HepG2 (cell line): ENCODE measurements around the gene MEX3A. TPM values are rescaled to one million over a fixed set of nuclear protein-coding genes. Genes with fewer than 3 reads are reported as not detected.
A peak's percentile ranks its signal among the peaks of the same experiment; 100 is the strongest.

Experiments used
- HOXA5 ChIP-seq: sonication (generic); formaldehyde crosslinking; IDR thresholded peaks from 2 replicates; pipeline ENCODE4 v1.4.0; 2020; ENCODE audit warnings: missing genetic modification reagents
- IKZF1 ChIP-seq: fragments of 450-650 bp; IDR thresholded peaks from 2 replicates; pipeline ENCODE4 v1.7.1; 2016
- MIER2 ChIP-seq: IDR thresholded peaks from 2 replicates; pipeline ENCODE4 v1.6.1; 2016; ENCODE audit warnings: missing biosample characterization, missing genetic modification reagents
- NFE2L2 ChIP-seq: fragments of 150-350 bp; IDR thresholded peaks from 2 replicates; pipeline ENCODE4 v1.6.1; 2014; ENCODE audit warnings: low read length
- NR2C2 ChIP-seq: sonication (generic); formaldehyde crosslinking; IDR thresholded peaks from 2 replicates; pipeline ENCODE4 v1.4.0; 2020; ENCODE audit warnings: missing genetic modification reagents, mild to moderate bottlenecking, moderate library complexity, borderline replicate concordance
- ZNF232 ChIP-seq: sonication (generic); formaldehyde crosslinking; IDR thresholded peaks from 2 replicates; pipeline ENCODE4 v1.4.0; 2020; ENCODE audit warnings: missing genetic modification reagents, borderline replicate concordance
- ZNF430 ChIP-seq: sonication (generic); formaldehyde crosslinking; IDR thresholded peaks from 2 replicates; pipeline ENCODE4 v1.9.0; 2021; ENCODE audit warnings: mild to moderate bottlenecking, missing genetic modification reagents
- ZNF510 ChIP-seq: sonication (generic); formaldehyde crosslinking; IDR thresholded peaks from 2 replicates; pipeline ENCODE4 v1.4.0; 2020; ENCODE audit warnings: low read depth, mild to moderate bottlenecking, missing genetic modification reagents
- ZNF678 ChIP-seq: sonication (generic); formaldehyde crosslinking; IDR thresholded peaks from 2 replicates; pipeline ENCODE4 v1.4.0; 2020; ENCODE audit warnings: mild to moderate bottlenecking, missing genetic modification reagents
- polyA plus RNA-seq, 8 experiments: library from polyadenylated mRNA; depleted of rRNA in 3 of 8; stranded (reverse) in 7 of 8; unstranded in 1 of 8; fragments of >200 nt; fragmentation: Illumina TruSeq in 4 of 8; extraction: Trizol in 4 of 8; gene quantifications; 2 replicates each; pipeline versions ENCODE4 v1.2.1 to v1.2.3, GENCODE V29; 2011 to 2016; ENCODE audit warnings: low read depth in 4 of 8, missing spikeins in 1 of 8, mixed read lengths in 1 of 8; ENCODE audit not compliant: insufficient read depth in 1 of 8
- total RNA-seq, 5 experiments: library from RNA; depleted of rRNA; stranded (reverse); fragments of >200 nt; fragmentation: Illumina TruSeq; extraction: Trizol; gene quantifications; 2 replicates each; pipeline ENCODE4 v1.2.3, GENCODE V29; 2016; ENCODE audit warnings: low read depth in 1 of 5
- TF ChIP-seq, protein P1 (sequence below): sonication (generic); formaldehyde crosslinking; IDR thresholded peaks from 2 replicates; pipeline ENCODE4 v1.5.0; 2020; ENCODE audit warnings: missing genetic modification reagents, mild to moderate bottlenecking, borderline replicate concordance
- TF ChIP-seq, protein P2 (sequence below): sonication (generic); formaldehyde crosslinking; IDR thresholded peaks from 2 replicates; pipeline ENCODE4 v1.8.1; 2022; ENCODE audit warnings: mild to moderate bottlenecking, missing genetic modification reagents
- TF ChIP-seq, protein P3 (sequence below): IDR thresholded peaks from 2 replicates; pipeline ENCODE4 v1.4.0; 2020; ENCODE audit warnings: mild to moderate bottlenecking, missing genetic modification reagents
- TF ChIP-seq, protein P4 (sequence below): sonication (generic); formaldehyde crosslinking; IDR thresholded peaks from 2 replicates; pipeline ENCODE4 v1.5.1; 2020; ENCODE audit warnings: mild to moderate bottlenecking, moderate library complexity, missing genetic modification reagents
- TF ChIP-seq, protein P5 (sequence below): sonication (generic); formaldehyde crosslinking; IDR thresholded peaks from 2 replicates; pipeline ENCODE4 v1.4.0; 2020; ENCODE audit warnings: missing genetic modification reagents

Gene MEX3A
- total and polyA plus RNA-seq, 2 of the 13 experiments (the other 11 are each of a cell fraction or from before 2014, with no cell fraction given) = 7.6 to 9.1 TPM

DNA sequence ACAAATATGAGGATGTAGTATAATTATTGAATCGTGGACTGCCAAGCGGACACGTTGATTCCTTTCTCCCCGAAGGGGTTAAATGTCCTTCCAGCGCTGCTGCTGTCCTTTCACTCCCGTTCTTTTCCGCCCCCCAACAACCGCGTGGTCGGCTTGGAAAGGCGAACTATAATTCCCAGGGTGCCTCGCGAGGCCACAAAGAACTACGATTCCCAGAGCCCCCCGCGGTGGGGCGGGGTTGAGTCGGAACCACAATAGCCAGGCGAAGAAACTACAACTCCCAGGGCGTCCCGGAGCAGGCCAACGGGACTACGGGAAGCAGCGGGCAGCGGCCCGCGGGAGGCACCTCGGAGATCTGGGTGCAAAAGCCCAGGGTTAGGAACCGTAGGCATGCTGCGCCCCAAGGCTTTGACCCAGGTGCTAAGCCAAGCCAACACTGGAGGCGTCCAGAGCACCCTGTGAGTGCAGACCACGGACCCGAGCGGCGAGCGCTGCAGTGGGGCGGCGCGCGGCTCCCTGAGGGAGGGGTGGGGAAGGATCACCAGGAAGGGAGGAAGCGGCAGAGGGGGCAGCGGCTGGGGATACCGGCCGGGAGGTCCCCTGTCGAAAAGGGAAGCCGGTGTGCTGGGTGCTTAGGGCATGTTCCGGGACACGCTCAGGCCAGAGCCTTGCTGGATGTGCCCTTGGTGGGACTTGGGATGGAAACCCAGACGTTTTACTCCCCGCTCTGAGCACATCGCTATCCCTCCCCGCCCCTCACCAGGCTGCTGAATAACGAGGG lies 27.6 kb downstream of the MEX3A start, which contains the start of gene LAMTOR2 (continued):
- TF ChIP-seq, protein P1, sequence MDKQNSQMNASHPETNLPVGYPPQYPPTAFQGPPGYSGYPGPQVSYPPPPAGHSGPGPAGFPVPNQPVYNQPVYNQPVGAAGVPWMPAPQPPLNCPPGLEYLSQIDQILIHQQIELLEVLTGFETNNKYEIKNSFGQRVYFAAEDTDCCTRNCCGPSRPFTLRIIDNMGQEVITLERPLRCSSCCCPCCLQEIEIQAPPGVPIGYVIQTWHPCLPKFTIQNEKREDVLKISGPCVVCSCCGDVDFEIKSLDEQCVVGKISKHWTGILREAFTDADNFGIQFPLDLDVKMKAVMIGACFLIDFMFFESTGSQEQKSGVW = no peak
- TF ChIP-seq NFE2L2 (peak; percentile 19; the same call in 1 of the 2 replicates), ZNF510 (CRISPR knock-in tag) (no peak), HOXA5 (CRISPR knock-in tag) (peak; percentile 42; the same call in 1 of the 2 replicates), NR2C2 (CRISPR knock-in tag) (peak; percentile 90), IKZF1 (no peak), ZNF678 (CRISPR knock-in tag) (peak; percentile 53; the same call in 1 of the 2 replicates), MIER2 (CRISPR knock-in tag) (no peak), ZNF430 (CRISPR knock-in tag) (peak; percentile 45; the same call in 1 of the 2 replicates), ZNF232 (no peak)
- TF ChIP-seq, protein P2, sequence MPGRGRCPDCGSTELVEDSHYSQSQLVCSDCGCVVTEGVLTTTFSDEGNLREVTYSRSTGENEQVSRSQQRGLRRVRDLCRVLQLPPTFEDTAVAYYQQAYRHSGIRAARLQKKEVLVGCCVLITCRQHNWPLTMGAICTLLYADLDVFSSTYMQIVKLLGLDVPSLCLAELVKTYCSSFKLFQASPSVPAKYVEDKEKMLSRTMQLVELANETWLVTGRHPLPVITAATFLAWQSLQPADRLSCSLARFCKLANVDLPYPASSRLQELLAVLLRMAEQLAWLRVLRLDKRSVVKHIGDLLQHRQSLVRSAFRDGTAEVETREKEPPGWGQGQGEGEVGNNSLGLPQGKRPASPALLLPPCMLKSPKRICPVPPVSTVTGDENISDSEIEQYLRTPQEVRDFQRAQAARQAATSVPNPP (CRISPR knock-in tag) = peak; percentile 61; the same call in 1 of the 2 replicates
- TF ChIP-seq, protein P3, sequence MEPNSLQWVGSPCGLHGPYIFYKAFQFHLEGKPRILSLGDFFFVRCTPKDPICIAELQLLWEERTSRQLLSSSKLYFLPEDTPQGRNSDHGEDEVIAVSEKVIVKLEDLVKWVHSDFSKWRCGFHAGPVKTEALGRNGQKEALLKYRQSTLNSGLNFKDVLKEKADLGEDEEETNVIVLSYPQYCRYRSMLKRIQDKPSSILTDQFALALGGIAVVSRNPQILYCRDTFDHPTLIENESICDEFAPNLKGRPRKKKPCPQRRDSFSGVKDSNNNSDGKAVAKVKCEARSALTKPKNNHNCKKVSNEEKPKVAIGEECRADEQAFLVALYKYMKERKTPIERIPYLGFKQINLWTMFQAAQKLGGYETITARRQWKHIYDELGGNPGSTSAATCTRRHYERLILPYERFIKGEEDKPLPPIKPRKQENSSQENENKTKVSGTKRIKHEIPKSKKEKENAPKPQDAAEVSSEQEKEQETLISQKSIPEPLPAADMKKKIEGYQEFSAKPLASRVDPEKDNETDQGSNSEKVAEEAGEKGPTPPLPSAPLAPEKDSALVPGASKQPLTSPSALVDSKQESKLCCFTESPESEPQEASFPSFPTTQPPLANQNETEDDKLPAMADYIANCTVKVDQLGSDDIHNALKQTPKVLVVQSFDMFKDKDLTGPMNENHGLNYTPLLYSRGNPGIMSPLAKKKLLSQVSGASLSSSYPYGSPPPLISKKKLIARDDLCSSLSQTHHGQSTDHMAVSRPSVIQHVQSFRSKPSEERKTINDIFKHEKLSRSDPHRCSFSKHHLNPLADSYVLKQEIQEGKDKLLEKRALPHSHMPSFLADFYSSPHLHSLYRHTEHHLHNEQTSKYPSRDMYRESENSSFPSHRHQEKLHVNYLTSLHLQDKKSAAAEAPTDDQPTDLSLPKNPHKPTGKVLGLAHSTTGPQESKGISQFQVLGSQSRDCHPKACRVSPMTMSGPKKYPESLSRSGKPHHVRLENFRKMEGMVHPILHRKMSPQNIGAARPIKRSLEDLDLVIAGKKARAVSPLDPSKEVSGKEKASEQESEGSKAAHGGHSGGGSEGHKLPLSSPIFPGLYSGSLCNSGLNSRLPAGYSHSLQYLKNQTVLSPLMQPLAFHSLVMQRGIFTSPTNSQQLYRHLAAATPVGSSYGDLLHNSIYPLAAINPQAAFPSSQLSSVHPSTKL = 0 out of 2 replicates have a peak, but pooled peaks have one; percentile 20
- TF ChIP-seq, protein P4, sequence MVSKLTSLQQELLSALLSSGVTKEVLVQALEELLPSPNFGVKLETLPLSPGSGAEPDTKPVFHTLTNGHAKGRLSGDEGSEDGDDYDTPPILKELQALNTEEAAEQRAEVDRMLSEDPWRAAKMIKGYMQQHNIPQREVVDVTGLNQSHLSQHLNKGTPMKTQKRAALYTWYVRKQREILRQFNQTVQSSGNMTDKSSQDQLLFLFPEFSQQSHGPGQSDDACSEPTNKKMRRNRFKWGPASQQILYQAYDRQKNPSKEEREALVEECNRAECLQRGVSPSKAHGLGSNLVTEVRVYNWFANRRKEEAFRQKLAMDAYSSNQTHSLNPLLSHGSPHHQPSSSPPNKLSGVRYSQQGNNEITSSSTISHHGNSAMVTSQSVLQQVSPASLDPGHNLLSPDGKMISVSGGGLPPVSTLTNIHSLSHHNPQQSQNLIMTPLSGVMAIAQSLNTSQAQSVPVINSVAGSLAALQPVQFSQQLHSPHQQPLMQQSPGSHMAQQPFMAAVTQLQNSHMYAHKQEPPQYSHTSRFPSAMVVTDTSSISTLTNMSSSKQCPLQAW (CRISPR knock-in tag) = peak; percentile 80
- TF ChIP-seq, protein P5, sequence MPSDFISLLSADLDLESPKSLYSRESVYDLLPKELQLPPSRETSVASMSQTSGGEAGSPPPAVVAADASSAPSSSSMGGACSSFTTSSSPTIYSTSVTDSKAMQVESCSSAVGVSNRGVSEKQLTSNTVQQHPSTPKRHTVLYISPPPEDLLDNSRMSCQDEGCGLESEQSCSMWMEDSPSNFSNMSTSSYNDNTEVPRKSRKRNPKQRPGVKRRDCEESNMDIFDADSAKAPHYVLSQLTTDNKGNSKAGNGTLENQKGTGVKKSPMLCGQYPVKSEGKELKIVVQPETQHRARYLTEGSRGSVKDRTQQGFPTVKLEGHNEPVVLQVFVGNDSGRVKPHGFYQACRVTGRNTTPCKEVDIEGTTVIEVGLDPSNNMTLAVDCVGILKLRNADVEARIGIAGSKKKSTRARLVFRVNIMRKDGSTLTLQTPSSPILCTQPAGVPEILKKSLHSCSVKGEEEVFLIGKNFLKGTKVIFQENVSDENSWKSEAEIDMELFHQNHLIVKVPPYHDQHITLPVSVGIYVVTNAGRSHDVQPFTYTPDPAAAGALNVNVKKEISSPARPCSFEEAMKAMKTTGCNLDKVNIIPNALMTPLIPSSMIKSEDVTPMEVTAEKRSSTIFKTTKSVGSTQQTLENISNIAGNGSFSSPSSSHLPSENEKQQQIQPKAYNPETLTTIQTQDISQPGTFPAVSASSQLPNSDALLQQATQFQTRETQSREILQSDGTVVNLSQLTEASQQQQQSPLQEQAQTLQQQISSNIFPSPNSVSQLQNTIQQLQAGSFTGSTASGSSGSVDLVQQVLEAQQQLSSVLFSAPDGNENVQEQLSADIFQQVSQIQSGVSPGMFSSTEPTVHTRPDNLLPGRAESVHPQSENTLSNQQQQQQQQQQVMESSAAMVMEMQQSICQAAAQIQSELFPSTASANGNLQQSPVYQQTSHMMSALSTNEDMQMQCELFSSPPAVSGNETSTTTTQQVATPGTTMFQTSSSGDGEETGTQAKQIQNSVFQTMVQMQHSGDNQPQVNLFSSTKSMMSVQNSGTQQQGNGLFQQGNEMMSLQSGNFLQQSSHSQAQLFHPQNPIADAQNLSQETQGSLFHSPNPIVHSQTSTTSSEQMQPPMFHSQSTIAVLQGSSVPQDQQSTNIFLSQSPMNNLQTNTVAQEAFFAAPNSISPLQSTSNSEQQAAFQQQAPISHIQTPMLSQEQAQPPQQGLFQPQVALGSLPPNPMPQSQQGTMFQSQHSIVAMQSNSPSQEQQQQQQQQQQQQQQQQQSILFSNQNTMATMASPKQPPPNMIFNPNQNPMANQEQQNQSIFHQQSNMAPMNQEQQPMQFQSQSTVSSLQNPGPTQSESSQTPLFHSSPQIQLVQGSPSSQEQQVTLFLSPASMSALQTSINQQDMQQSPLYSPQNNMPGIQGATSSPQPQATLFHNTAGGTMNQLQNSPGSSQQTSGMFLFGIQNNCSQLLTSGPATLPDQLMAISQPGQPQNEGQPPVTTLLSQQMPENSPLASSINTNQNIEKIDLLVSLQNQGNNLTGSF (CRISPR knock-in tag) = no peak
